Measurements from ENCODE around the gene PRG2.
A peak's percentile ranks its signal among the peaks of the same experiment; 100 is the strongest.

DNA sequence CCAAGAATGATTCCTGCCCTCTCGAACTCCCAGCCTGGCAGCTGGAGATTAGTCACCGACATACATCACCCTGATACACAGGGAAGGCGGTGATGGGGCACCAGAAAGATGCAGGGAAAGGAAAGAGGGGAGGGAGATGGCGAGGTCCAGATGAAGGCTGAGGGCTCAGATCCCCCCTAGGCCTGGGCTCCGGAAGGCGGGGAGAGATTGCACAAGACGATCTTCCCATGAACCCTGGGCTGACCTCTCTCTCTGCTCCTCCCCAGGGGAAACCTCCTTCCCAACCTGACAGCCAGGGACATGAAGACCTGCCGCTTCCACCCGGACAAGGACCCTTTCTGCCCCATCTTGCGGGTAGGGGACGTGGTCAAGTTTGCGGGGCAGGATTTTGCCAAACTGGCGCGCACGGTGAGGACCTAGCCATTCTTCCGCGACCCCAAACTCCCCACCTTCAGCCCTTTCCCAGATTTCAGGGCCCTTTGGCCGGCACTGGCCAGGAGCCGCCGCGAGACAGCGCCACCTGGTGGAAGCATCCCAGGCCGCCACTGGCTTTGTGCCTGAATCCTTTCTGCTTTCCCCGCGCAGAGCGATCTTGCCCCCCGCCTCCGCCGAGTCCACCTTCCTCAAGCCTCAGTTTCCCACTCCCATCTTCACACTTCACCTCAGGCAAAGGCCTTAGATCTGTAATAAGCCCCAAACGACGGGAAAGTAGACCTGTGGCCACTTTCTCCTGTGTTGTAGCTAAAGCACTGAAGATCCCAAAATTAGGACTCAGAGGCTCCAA, 40.8 kb downstream of the PRG2 start:
- TF ChIP-seq, protein P1, sequence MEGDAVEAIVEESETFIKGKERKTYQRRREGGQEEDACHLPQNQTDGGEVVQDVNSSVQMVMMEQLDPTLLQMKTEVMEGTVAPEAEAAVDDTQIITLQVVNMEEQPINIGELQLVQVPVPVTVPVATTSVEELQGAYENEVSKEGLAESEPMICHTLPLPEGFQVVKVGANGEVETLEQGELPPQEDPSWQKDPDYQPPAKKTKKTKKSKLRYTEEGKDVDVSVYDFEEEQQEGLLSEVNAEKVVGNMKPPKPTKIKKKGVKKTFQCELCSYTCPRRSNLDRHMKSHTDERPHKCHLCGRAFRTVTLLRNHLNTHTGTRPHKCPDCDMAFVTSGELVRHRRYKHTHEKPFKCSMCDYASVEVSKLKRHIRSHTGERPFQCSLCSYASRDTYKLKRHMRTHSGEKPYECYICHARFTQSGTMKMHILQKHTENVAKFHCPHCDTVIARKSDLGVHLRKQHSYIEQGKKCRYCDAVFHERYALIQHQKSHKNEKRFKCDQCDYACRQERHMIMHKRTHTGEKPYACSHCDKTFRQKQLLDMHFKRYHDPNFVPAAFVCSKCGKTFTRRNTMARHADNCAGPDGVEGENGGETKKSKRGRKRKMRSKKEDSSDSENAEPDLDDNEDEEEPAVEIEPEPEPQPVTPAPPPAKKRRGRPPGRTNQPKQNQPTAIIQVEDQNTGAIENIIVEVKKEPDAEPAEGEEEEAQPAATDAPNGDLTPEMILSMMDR (IDR thresholded peaks at IDR 0.05; ENCODE audit: low read depth, low read length), result peak; percentile 80
- TF ChIP-seq, protein P2, sequence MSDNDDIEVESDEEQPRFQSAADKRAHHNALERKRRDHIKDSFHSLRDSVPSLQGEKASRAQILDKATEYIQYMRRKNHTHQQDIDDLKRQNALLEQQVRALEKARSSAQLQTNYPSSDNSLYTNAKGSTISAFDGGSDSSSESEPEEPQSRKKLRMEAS (IDR thresholded peaks at IDR 0.05; ENCODE audit: low read depth, low read length), result no peak
- no peak for TF ChIP-seq POLR2A (IDR thresholded peaks at IDR 0.05; ENCODE audit: extremely low read depth, insufficient read length)
- no peak for TF ChIP-seq MYC (IDR thresholded peaks at IDR 0.05; ENCODE audit: low read depth, low read length)

Measured in NB4 (cell line).